ENCODE data around the gene GFY. TPM values are rescaled to one million over a fixed set of nuclear protein-coding genes. Genes with fewer than 3 reads are reported as not detected.

GFY gene
- total and polyA plus RNA-seq, 9 of the 15 experiments (the other 6 are each of a cell fraction or from before 2014, with no cell fraction given): 0.06 to 0.40 (median 0.19) TPM; not detected in 3

DNA sequence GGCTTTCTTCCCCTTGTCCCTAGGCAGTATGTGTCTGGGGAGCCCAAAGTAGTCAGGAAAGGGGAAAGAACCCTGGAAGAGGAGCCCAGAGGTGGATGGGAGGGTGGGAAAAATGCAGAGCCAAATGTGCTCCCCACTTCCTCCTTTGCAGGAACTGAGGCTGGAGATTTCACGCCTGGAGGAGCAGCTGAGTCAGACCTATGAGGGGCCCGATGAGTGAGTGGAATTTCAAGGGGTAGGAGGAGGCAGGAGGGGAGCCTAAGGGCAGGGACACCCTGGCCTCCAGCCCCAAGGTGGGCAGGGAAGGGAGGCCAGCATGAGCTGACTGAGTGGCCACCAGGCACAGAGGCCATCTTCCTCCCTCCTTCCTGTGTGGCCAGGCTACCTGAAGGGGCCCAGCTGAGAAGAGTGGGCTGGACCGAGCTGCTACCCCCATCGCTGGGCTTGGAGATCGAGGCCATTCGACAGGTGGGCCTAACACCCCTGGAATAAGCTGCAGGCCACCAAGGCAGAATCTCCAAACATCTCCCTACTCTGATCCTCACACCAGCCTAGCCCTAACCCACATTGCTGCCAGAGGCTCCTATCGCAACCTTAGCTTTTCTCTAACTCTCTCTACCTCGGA lies 16.3 kb upstream of the GFY start (continued):
- TF ChIP-seq ZNF347 (CRISPR knock-in tag; IDR thresholded peaks at IDR 0.05; ENCODE audit: low read depth) (no peak), RBFOX2 (IDR thresholded peaks at IDR 0.05; ENCODE audit: low read depth, low read length) (0 out of 2 replicates have a peak, but pooled peaks have one; percentile 35), TGIF2 (CRISPR knock-in tag; IDR thresholded peaks at IDR 0.05) (no peak), XRCC4 (IDR thresholded peaks at IDR 0.05; ENCODE audit: extremely low read depth, insufficient read depth, insufficient read length) (no peak), MECOM (CRISPR knock-in tag; IDR thresholded peaks at IDR 0.05) (no peak), NCOA1 (IDR thresholded peaks at IDR 0.05; ENCODE audit: low read depth) (no peak), ZFX (CRISPR knock-in tag; IDR thresholded peaks at IDR 0.05) (peak; percentile 33; the same call in 1 of the 2 replicates), PHF20 (IDR thresholded peaks at IDR 0.05; ENCODE audit: partially characterized antibody) (no peak), ZNF766 (CRISPR knock-in tag; conservative IDR thresholded peaks at IDR 0.05) (no peak), SRSF7 (optimal IDR thresholded peaks at IDR 0.05; ENCODE audit: low read depth, low read length) (no peak), ADNP (tag; IDR thresholded peaks at IDR 0.05) (no peak)
- TF ChIP-seq, protein P1, sequence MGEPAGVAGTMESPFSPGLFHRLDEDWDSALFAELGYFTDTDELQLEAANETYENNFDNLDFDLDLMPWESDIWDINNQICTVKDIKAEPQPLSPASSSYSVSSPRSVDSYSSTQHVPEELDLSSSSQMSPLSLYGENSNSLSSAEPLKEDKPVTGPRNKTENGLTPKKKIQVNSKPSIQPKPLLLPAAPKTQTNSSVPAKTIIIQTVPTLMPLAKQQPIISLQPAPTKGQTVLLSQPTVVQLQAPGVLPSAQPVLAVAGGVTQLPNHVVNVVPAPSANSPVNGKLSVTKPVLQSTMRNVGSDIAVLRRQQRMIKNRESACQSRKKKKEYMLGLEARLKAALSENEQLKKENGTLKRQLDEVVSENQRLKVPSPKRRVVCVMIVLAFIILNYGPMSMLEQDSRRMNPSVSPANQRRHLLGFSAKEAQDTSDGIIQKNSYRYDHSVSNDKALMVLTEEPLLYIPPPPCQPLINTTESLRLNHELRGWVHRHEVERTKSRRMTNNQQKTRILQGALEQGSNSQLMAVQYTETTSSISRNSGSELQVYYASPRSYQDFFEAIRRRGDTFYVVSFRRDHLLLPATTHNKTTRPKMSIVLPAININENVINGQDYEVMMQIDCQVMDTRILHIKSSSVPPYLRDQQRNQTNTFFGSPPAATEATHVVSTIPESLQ (CRISPR knock-in tag; IDR thresholded peaks at IDR 0.05): no peak
- TF ChIP-seq, protein P2, sequence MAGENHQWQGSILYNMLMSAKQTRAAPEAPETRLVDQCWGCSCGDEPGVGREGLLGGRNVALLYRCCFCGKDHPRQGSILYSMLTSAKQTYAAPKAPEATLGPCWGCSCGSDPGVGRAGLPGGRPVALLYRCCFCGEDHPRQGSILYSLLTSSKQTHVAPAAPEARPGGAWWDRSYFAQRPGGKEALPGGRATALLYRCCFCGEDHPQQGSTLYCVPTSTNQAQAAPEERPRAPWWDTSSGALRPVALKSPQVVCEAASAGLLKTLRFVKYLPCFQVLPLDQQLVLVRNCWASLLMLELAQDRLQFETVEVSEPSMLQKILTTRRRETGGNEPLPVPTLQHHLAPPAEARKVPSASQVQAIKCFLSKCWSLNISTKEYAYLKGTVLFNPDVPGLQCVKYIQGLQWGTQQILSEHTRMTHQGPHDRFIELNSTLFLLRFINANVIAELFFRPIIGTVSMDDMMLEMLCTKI (IDR thresholded peaks at IDR 0.05; ENCODE audit: partially characterized antibody): no peak
- TF ChIP-seq, protein P3, sequence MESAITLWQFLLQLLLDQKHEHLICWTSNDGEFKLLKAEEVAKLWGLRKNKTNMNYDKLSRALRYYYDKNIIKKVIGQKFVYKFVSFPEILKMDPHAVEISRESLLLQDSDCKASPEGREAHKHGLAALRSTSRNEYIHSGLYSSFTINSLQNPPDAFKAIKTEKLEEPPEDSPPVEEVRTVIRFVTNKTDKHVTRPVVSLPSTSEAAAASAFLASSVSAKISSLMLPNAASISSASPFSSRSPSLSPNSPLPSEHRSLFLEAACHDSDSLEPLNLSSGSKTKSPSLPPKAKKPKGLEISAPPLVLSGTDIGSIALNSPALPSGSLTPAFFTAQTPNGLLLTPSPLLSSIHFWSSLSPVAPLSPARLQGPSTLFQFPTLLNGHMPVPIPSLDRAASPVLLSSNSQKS (CRISPR knock-in tag; IDR thresholded peaks at IDR 0.05): no peak
- TF ChIP-seq, protein P4, sequence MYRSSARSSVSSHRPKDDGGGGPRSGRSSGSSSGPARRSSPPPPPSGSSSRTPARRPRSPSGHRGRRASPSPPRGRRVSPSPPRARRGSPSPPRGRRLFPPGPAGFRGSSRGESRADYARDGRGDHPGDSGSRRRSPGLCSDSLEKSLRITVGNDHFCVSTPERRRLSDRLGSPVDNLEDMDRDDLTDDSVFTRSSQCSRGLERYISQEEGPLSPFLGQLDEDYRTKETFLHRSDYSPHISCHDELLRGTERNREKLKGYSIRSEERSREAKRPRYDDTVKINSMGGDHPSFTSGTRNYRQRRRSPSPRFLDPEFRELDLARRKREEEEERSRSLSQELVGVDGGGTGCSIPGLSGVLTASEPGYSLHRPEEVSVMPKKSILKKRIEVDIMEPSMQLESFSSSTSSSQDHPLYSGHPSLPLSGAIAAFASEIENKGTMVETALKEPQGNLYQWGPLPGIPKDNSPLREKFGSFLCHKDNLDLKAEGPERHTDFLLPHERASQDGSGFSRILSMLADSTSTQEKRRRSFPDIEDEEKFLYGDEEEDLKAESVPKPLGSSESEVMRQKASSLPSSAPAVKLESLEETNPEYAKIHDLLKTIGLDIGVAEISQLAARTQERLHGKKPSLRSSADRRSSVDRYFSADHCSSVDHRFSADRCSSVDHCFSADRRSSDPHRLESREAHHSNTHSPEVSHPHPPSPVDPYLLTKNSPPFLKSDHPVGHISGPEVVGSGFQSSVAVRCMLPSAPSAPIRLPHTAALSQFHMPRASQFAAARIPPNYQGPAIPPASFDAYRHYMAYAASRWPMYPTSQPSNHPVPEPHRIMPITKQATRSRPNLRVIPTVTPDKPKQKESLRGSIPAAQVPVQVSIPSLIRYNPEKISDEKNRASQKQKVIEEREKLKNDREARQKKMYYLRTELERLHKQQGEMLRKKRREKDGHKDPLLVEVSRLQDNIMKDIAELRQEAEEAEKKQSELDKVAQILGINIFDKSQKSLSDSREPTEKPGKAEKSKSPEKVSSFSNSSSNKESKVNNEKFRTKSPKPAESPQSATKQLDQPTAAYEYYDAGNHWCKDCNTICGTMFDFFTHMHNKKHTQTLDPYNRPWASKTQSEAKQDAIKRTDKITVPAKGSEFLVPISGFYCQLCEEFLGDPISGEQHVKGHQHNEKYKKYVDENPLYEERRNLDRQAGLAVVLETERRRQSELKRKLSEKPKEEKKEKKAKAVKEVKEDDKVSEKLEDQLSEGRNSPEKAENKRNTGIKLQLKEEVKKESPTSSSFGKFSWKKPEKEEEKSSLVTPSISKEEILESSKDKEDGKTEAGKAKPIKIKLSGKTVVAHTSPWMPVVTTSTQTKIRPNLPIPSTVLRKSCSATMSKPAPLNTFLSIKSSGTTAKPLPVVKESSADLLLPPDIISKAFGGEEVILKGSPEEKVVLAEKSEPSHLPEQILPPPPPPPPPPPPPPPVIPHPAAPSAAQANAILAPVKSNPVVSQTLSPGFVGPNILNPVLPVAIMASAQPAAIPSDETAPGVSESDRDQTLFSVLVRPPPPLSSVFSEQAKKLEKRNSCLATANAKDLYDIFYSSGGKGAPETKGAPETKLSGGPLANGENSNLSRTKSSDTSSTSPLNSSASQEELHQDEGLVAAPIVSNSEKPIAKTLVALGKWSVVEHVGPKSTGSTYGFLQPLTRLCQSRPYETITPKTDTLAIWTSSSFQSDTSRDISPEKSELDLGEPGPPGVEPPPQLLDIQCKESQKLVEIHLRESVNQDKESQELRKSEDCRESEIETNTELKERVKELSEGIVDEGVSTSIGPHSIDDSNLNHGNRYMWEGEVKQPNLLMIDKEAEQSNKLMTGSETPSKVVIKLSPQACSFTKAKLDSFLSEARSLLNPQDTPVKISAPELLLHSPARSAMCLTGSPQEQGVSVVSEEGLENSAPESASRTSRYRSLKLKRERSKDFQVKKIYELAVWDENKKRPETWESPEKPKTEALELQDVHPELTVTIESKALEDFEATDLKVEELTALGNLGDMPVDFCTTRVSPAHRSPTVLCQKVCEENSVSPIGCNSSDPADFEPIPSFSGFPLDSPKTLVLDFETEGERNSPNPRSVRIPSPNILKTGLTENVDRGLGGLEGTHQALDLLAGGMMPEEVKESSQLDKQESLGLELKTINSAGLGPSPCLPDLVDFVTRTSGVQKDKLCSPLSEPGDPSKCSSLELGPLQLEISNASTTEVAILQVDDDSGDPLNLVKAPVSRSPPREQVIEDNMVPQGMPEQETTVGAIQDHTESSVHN (IDR thresholded peaks at IDR 0.05; ENCODE audit: borderline replicate concordance in 1 of 2, low read depth in 1 of 2): no peak
